Measurements from ENCODE around the gene GABBR2. TPM values are rescaled to one million over a fixed set of nuclear protein-coding genes. Genes with fewer than 3 reads are reported as not detected.

GABBR2 gene
- total RNA-seq, 1 donor from 2014 or later, result 0.84 TPM

GRCh38 chr9:98600631-98601030, 108.1 kb downstream of the GABBR2 start:
- no peak for DNase-seq

GRCh38 chr9:98599566-98600216, 109.0 kb downstream of the GABBR2 start:
- peak; percentile 12 for ATAC-seq
- no peak overlapping the region for H3K4me3 ChIP-seq
- H3K9me3 ChIP-seq, result no peaks in the 10 kb centered on the region
- H3K27me3 ChIP-seq, result no peaks in the 10 kb centered on the region
- no peaks in the 10 kb centered on the region for H3K36me3 ChIP-seq
- no peaks in the 10 kb centered on the region for H3K4me1 ChIP-seq
- H3K27ac ChIP-seq, result no peak overlapping the region
- intact Hi-C loops (cut with DNase I), result no loop called here
- TF ChIP-seq CTCF (IDR thresholded peaks at IDR 0.05), result no peak
- DNase-seq, result no peak

More at GRCh38 chr9:98600631-98601030, 108.1 kb downstream of the GABBR2 start:
- ATAC-seq, result no peak
- H3K27ac ChIP-seq, result no peak overlapping the region
- H3K4me1 ChIP-seq, result no peaks in the 10 kb centered on the region
- H3K27me3 ChIP-seq, result no peaks in the 10 kb centered on the region
- TF ChIP-seq CTCF (IDR thresholded peaks at IDR 0.05), result no peak
- H3K9me3 ChIP-seq, result no peaks in the 10 kb centered on the region
- intact Hi-C loops (cut with DNase I), result no loop called here
- no peaks in the 10 kb centered on the region for H3K36me3 ChIP-seq
- H3K4me3 ChIP-seq, result no peak overlapping the region

- Histone ChIP-seq H3K4me3 (no peak overlapping the region), H3K9me3 (no peaks in the 10 kb centered on the region), H3K36me3 (no peaks in the 10 kb centered on the region), H3K27ac (no peak overlapping the region), H3K27me3 (no peaks in the 10 kb centered on the region), H3K4me1 (no peaks in the 10 kb centered on the region)
- ATAC-seq (no peak), DNase-seq (no peak)
- TF ChIP-seq CTCF (IDR thresholded peaks at IDR 0.05), result no peak
- intact Hi-C loops (cut with DNase I), result no loop called here
These were observed 109.9 kb downstream of the GABBR2 start for GRCh38 chr9:98598861-98599260.

- Histone ChIP-seq H3K4me3 (no peak overlapping the region), H3K36me3 (no peaks in the 10 kb centered on the region), H3K9me3 (no peaks in the 10 kb centered on the region), H3K27ac (no peak overlapping the region), H3K27me3 (no peaks in the 10 kb centered on the region), H3K4me1 (no peaks in the 10 kb centered on the region)
- intact Hi-C loops (cut with DNase I), result no loop called here
- no peak for DNase-seq
- TF ChIP-seq CTCF (IDR thresholded peaks at IDR 0.05), result no peak
- ATAC-seq, result no peak
These were observed 111.4 kb downstream of the GABBR2 start for GRCh38 chr9:98597236-98597771.

GRCh38 chr9:98596486-98596885, 112.2 kb downstream of the GABBR2 start:
- Histone ChIP-seq H3K4me1 (no peaks in the 10 kb centered on the region), H3K36me3 (no peaks in the 10 kb centered on the region), H3K27ac (no peak overlapping the region), H3K9me3 (no peaks in the 10 kb centered on the region), H3K4me3 (no peak overlapping the region), H3K27me3 (no peaks in the 10 kb centered on the region)
- ATAC-seq (no peak), DNase-seq (no peak)
- no peak for TF ChIP-seq CTCF (IDR thresholded peaks at IDR 0.05)
- intact Hi-C loops (cut with DNase I), result no loop called here
